ENCODE data around the gene WASF2.
A peak's percentile ranks its signal among the peaks of the same experiment; 100 is the strongest.

WASF2 gene

DNA sequence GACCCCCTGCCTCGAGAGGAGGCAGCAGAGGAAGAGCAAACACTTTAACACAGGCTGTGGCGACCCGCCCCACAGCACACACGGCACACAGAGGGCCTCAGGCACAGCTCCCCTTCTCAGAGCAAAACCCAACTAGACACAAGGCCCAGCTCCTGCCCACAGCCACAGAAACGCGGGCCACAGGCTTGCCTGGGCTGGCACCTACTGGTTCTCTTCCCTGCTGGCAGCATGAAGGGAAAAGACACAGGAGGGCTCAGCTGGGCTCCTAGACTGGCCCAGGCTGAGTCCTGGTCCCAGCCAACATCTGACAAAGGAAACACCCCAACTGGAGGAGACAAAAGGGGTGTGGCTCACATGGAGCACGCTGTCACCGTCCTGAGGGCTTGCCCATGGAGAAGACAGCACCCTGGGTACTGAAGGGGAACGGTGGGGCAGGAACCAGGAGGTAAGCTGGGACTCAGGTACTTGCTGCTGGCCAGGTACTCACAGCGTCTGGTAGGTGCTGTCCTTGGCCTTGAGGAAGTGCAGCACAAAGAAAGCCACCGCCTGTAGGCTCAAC is 110.3 kb downstream of the WASF2 start:
- H3K27me3 ChIP-seq = no peaks in the 10 kb centered on the region
- no peaks in the 10 kb centered on the region for H3K36me3 ChIP-seq
- H3K4me1 ChIP-seq = no peaks in the 10 kb centered on the region
- no peak overlapping the region for H3K4me3 ChIP-seq (ENCODE audit: low read depth, low read length)
- TF ChIP-seq, protein P1, sequence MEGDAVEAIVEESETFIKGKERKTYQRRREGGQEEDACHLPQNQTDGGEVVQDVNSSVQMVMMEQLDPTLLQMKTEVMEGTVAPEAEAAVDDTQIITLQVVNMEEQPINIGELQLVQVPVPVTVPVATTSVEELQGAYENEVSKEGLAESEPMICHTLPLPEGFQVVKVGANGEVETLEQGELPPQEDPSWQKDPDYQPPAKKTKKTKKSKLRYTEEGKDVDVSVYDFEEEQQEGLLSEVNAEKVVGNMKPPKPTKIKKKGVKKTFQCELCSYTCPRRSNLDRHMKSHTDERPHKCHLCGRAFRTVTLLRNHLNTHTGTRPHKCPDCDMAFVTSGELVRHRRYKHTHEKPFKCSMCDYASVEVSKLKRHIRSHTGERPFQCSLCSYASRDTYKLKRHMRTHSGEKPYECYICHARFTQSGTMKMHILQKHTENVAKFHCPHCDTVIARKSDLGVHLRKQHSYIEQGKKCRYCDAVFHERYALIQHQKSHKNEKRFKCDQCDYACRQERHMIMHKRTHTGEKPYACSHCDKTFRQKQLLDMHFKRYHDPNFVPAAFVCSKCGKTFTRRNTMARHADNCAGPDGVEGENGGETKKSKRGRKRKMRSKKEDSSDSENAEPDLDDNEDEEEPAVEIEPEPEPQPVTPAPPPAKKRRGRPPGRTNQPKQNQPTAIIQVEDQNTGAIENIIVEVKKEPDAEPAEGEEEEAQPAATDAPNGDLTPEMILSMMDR (IDR thresholded peaks at IDR 0.05; ENCODE audit: low read depth, low read length) = no peak
- H3K9me3 ChIP-seq = no peaks in the 10 kb centered on the region
- no peak for DNase-seq

DNA sequence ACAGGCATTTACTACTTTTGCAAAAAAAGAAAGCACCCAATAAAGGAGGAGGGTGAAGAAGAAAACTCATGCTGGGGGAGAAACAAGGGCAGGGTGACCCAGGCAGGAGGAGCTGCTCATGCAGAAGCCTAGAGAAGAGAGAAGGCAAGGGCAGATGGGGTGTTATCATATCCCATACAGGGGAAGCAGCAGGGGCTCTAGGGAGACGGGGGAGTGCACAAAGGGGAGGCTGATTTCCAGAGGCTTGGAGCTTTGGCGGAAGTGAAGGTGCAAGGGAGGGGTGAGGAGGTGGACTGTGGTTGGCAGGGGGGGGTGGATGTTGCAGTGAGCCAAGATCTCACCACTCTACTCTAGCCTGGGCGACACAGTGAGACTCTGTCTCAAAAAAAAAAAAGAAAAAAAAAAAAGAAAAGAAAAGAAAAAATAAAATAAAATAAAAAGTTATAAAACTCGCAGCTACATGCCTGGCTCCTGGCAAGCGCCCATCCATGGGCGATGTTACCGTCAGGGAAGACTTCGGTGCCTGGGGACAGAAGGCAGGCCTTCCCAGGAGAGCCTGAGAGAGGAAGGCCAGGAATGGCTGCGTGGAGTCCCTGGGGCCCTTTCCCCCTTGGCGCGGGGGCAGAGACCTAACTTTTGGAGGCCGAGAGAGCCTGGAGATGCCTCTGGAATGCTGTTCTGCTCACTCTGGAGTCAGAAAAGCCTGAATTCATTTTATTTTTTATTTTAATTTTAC is 112.0 kb downstream of the WASF2 start:
- DNase-seq = no peak
- Histone ChIP-seq H3K4me1 (no peaks in the 10 kb centered on the region), H3K27me3 (no peaks in the 10 kb centered on the region), H3K4me3 (ENCODE audit: low read depth, low read length) (no peak overlapping the region), H3K9me3 (no peaks in the 10 kb centered on the region), H3K36me3 (no peaks in the 10 kb centered on the region)
- TF ChIP-seq, protein P1 (IDR thresholded peaks at IDR 0.05; ENCODE audit: low read depth, low read length) = no peak

DNA sequence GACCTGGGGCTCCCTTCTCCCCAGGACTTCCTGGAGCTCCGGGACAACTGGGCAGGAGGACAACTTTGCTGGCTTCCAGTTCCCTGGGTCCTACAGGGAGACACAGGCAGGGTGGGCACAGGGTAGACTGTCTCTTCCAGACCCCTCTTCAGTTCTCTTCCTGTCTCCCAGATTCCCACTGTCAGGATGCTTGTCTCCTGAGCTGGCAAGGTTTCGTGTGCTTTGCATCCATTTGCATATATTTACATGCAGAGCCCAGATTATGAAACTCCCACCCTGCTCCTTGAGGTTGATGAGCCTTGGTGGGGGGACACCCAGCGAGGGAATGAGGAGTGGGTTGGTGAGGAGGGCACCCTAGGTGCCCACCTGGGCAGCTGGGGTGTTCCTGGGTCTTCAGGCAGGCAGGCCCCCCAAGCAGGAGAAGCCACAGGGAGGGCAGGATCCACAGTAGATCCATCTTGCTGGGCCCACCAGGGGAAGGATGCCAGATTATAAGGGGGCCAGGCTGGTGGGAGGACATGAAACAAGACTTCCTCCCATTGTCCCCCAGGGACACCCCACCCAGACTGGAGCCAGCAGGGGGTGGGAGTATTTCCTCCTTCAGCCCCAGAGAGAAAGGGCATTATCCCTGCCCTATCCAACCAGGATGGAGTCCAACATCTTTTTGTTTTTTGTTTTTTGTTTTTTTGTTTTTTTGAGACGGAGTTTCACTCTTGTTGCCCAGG is 115.4 kb downstream of the WASF2 start, which contains the start of gene FCN3:
Gene FCN3 (minus strand): TSS at position 463 of the 725 bp plus-strand sequence. CDS start 6 bp downstream, at position 457.
- no peak for DNase-seq

GRCh38 chr1:27372808-27373690 is 116.9 kb downstream of the WASF2 start:
- H3K4me3 ChIP-seq (ENCODE audit: low read depth, low read length) = no peak overlapping the region
- H3K9me3 ChIP-seq = no peaks in the 10 kb centered on the region
- TF ChIP-seq, protein P1 (IDR thresholded peaks at IDR 0.05; ENCODE audit: low read depth, low read length) = peak; percentile 36
- DNase-seq = no peak
- H3K27me3 ChIP-seq = no peaks in the 10 kb centered on the region
- H3K4me1 ChIP-seq = no peaks in the 10 kb centered on the region
- H3K36me3 ChIP-seq = no peaks in the 10 kb centered on the region

More for the DNA sequence above, 115.4 kb downstream of the WASF2 start, which contains the start of gene FCN3:
- Histone ChIP-seq H3K36me3 (no peaks in the 10 kb centered on the region), H3K4me1 (no peaks in the 10 kb centered on the region), H3K9me3 (no peaks in the 10 kb centered on the region), H3K4me3 (ENCODE audit: low read depth, low read length) (no peak within 1 kb of the TSS), H3K27me3 (no peaks in the 10 kb centered on the region)
- TF ChIP-seq, protein P1 (IDR thresholded peaks at IDR 0.05; ENCODE audit: low read depth, low read length) = no peak

- Histone ChIP-seq H3K36me3 (no peaks in the 10 kb centered on the region), H3K27me3 (no peaks in the 10 kb centered on the region), H3K4me1 (no peaks in the 10 kb centered on the region), H3K4me3 (ENCODE audit: low read depth, low read length) (no peak overlapping the region), H3K9me3 (no peaks in the 10 kb centered on the region)
- DNase-seq = no peak
- TF ChIP-seq, protein P1 (IDR thresholded peaks at IDR 0.05; ENCODE audit: low read depth, low read length) = no peak
These were observed 117.8 kb downstream of the WASF2 start for GRCh38 chr1:27372022-27372807.

Data from BE2C (cell line).